ENCODE results near the gene WFDC12.

Gene WFDC12

GRCh38 chr20:45111799-45112471, 12.3 kb downstream of the WFDC12 start:
- no peak for DNase-seq (ENCODE audit: low read depth)
- peak; percentile 36 for TF ChIP-seq CTCF (conservative IDR thresholded peaks at IDR 0.05; ENCODE audit: control insufficient read depth, insufficient read depth, low read depth, low read length)
- no peak overlapping the region for H3K4me3 ChIP-seq (ENCODE audit: control insufficient read depth, low read depth, low read length)

- TF ChIP-seq CTCF (conservative IDR thresholded peaks at IDR 0.05; ENCODE audit: control insufficient read depth, insufficient read depth, low read depth, low read length): no peak
- H3K4me3 ChIP-seq (ENCODE audit: control insufficient read depth, low read depth, low read length): no peak overlapping the region
- DNase-seq (ENCODE audit: low read depth): no peak
These were observed 13.0 kb downstream of the WFDC12 start for GRCh38 chr20:45111285-45111684.

GRCh38 chr20:45110301-45110700, 14.0 kb downstream of the WFDC12 start:
- no peak for TF ChIP-seq CTCF (conservative IDR thresholded peaks at IDR 0.05; ENCODE audit: control insufficient read depth, insufficient read depth, low read depth, low read length)
- no peak overlapping the region for H3K4me3 ChIP-seq (ENCODE audit: control insufficient read depth, low read depth, low read length)
- no peak for DNase-seq (ENCODE audit: low read depth)

GRCh38 chr20:45109634-45110033, 14.6 kb downstream of the WFDC12 start:
- no peak for DNase-seq (ENCODE audit: low read depth)
- no peak overlapping the region for H3K4me3 ChIP-seq (ENCODE audit: control insufficient read depth, low read depth, low read length)
- TF ChIP-seq CTCF (conservative IDR thresholded peaks at IDR 0.05; ENCODE audit: control insufficient read depth, insufficient read depth, low read depth, low read length): no peak

GRCh38 chr20:45105317-45105716, 18.9 kb downstream of the WFDC12 start:
- no peak for TF ChIP-seq CTCF (conservative IDR thresholded peaks at IDR 0.05; ENCODE audit: control insufficient read depth, insufficient read depth, low read depth, low read length)
- no peak overlapping the region for H3K4me3 ChIP-seq (ENCODE audit: control insufficient read depth, low read depth, low read length)
- DNase-seq (ENCODE audit: low read depth): no peak

- TF ChIP-seq CTCF (conservative IDR thresholded peaks at IDR 0.05; ENCODE audit: control insufficient read depth, insufficient read depth, low read depth, low read length): no peak
- peak; percentile 79 for DNase-seq (ENCODE audit: low read depth)
- H3K4me3 ChIP-seq (ENCODE audit: control insufficient read depth, low read depth, low read length): no peak overlapping the region
These were observed 19.5 kb downstream of the WFDC12 start for GRCh38 chr20:45104786-45105185.

- TF ChIP-seq CTCF (conservative IDR thresholded peaks at IDR 0.05; ENCODE audit: control insufficient read depth, insufficient read depth, low read depth, low read length): no peak
- no peak overlapping the region for H3K4me3 ChIP-seq (ENCODE audit: control insufficient read depth, low read depth, low read length)
These were observed 21.2 kb downstream of the WFDC12 start for GRCh38 chr20:45103072-45103471.

More at GRCh38 chr20:45103072-45103471, 21.2 kb downstream of the WFDC12 start:
- no peak for DNase-seq (ENCODE audit: low read depth)

All from fibroblast of mammary gland (primary cell).